Endothelial cell of umbilical vein (primary cell): ENCODE measurements around the gene SLC38A1. TPM values are rescaled to one million over a fixed set of nuclear protein-coding genes. Genes with fewer than 3 reads are reported as not detected.

Source experiments
- BruUV-seq: library from RNA; stranded (reverse); fragments of 400-500 nt; replicated peaks from 2 replicates; lab custom pipeline; 2021; lab: Mats Ljungman, UMichigan
- CTCF ChIA-PET: fragments of 300-600, 350-600 bp; sonication (Branson Sonifier 250); formaldehyde crosslinking; loops from one replicate; lab custom pipeline; 2021; ENCODE audit warnings: antibody characterized with exemption, inconsistent platforms; lab: Charles Lee
- POLR2A ChIA-PET: fragments of 300-600, 350-600 bp; sonication (Branson Sonifier 250); formaldehyde crosslinking; loops from one replicate; lab custom pipeline; 2021; ENCODE audit warnings: antibody characterized with exemption, inconsistent platforms; lab: Charles Lee
- DNase-seq: peaks from one replicate; pipeline ENCODE4 v3.0.0-alpha.2; 2011; ENCODE audit warnings: low read depth, low spot score
- FAIRE-seq: peaks from 2 replicates; lab custom pipeline; 2011; peaks lifted over from hg19 to GRCh38; lab: Jason Lieb, UNC
- H2AFZ ChIP-seq: 2 replicates; pipeline ENCODE4 v1.6.0; 2012; ENCODE audit warnings: low read depth, low read length, control low read depth, inconsistent platforms
- H3K27ac ChIP-seq: 2 replicates; pipeline ENCODE4 v1.5.1; 2011; ENCODE audit warnings: low read depth, mild to moderate bottlenecking, control low read depth, low read length, moderate library complexity; ENCODE audit not compliant: insufficient read depth
- H3K27me3 ChIP-seq, 2 experiments: 2 replicates each; pipeline versions ENCODE4 v1.6.0 to v1.6.1; 2011; ENCODE audit warnings: low read length in 2 of 2, mixed read lengths in 1 of 2; ENCODE audit not compliant: control insufficient read depth in 2 of 2, insufficient read depth in 2 of 2
- H3K36me3 ChIP-seq, 2 experiments: 2 replicates in 1 of 2; 3 replicates in 1 of 2; pipeline ENCODE4 v1.5.1; 2011; ENCODE audit warnings: low read length in 2 of 2, mild to moderate bottlenecking in 1 of 2, moderate library complexity in 1 of 2; ENCODE audit not compliant: control insufficient read depth in 2 of 2, insufficient read depth in 2 of 2; ENCODE audit errors: extremely low read depth in 1 of 2
- H3K4me1 ChIP-seq: 3 replicates; pipeline ENCODE4 v1.5.1; 2011; ENCODE audit warnings: mild to moderate bottlenecking, low read length; ENCODE audit not compliant: control insufficient read depth, insufficient read depth; ENCODE audit errors: extremely low read depth
- H3K4me2 ChIP-seq: 2 replicates; pipeline ENCODE4 v1.6.1; 2011; ENCODE audit warnings: low read length, control low read depth, mixed read lengths; ENCODE audit not compliant: insufficient read depth
- H3K4me3 ChIP-seq, 3 experiments: fragments of 200-600 bp in 1 of 3; sonication (generic), shearing (Covaris generic) in 1 of 3; replicated peaks in 1 of 3; 2 replicates each; pipeline ENCODE4 v1.5.1; 2011 to 2016; ENCODE audit warnings: control low read depth in 3 of 3, low read length in 3 of 3, mild to moderate bottlenecking in 2 of 3, inconsistent platforms in 1 of 3, low read depth in 1 of 3, moderate library complexity in 1 of 3; ENCODE audit not compliant: insufficient read depth in 1 of 3
- H3K79me2 ChIP-seq: 2 replicates; pipeline ENCODE4 v1.6.0; 2012; ENCODE audit warnings: low read length, inconsistent platforms; ENCODE audit not compliant: control insufficient read depth, insufficient read depth
- H3K9ac ChIP-seq: replicated peaks from 2 replicates; pipeline ENCODE3; 2011; ENCODE audit warnings: low read length, control low read depth; ENCODE audit not compliant: insufficient read depth; ENCODE audit errors: extremely low read depth
- H3K9me1 ChIP-seq: replicated peaks from 3 replicates; pipeline ENCODE4 v1.6.0; 2011; ENCODE audit warnings: mild to moderate bottlenecking, low read length; ENCODE audit not compliant: control insufficient read depth, insufficient read depth; ENCODE audit errors: extremely low read depth
- H3K9me3 ChIP-seq: replicated peaks from 2 replicates; pipeline ENCODE4 v1.5.1; 2012; ENCODE audit warnings: low read length, inconsistent platforms; ENCODE audit not compliant: control insufficient read depth, insufficient read depth
- H4K20me1 ChIP-seq: replicated peaks from 2 replicates; pipeline ENCODE3; 2011; ENCODE audit warnings: mild to moderate bottlenecking, low read length; ENCODE audit not compliant: control insufficient read depth, insufficient read depth; ENCODE audit errors: extremely low read depth
- EZH2 ChIP-seq: IDR thresholded peaks from 2 replicates; pipeline ENCODE4 v1.6.1; 2012; ENCODE audit warnings: borderline replicate concordance, low read depth, mild to moderate bottlenecking, moderate library complexity, low read length, inconsistent platforms; ENCODE audit not compliant: severe bottlenecking
- FOS ChIP-seq: IDR thresholded peaks from 2 replicates; pipeline ENCODE4 v1.6.1; 2011; ENCODE audit warnings: mild to moderate bottlenecking, low read length, moderate library complexity, borderline replicate concordance; ENCODE audit not compliant: insufficient read depth
- GATA2 ChIP-seq: IDR thresholded peaks from 2 replicates; pipeline ENCODE4 v1.7.0; 2011; ENCODE audit warnings: low read depth, mild to moderate bottlenecking, moderate library complexity, mixed read lengths, low read length; ENCODE audit not compliant: insufficient read length, insufficient read depth
- JUN ChIP-seq: IDR thresholded peaks from 2 replicates; pipeline ENCODE4 v1.6.1; 2011; ENCODE audit warnings: borderline replicate concordance, low read depth; ENCODE audit not compliant: insufficient read length, insufficient read depth
- MAX ChIP-seq: IDR thresholded peaks from 2 replicates; pipeline ENCODE4 v1.6.1; 2011; ENCODE audit not compliant: insufficient read depth, insufficient read length
- MYC ChIP-seq: IDR thresholded peaks from one replicate; pipeline ENCODE4 v1.6.1; 2011; ENCODE audit warnings: mild to moderate bottlenecking, low read depth, low read length
- POLR2A ChIP-seq: IDR thresholded peaks from 2 replicates; pipeline ENCODE4 v1.6.1; 2012; ENCODE audit warnings: low read depth, mild to moderate bottlenecking, control low read depth, low read length
- POLR2AphosphoS5 ChIP-seq: IDR thresholded peaks from 2 replicates; pipeline ENCODE4 v1.6.1; 2012; ENCODE audit warnings: low read depth, mild to moderate bottlenecking, control low read depth, low read length, moderate library complexity; ENCODE audit not compliant: insufficient read depth
- dilution Hi-C: fragments of 300-500 bp; cut with MboI; formaldehyde crosslinking; loops from one replicate; pipeline ENCODE4 v1.15.0; 2019; ENCODE audit warnings: low sequenced_read_pairs; ENCODE audit not compliant: extremely low pct_ligation_motif_present
- intact Hi-C: fragments of 100-400 bp; cut with micrococcal nuclease; formaldehyde crosslinking; loops from one replicate; pipeline ENCODE4 v1.10.0; 2022
- polyA plus RNA-seq, 4 experiments: library from polyadenylated mRNA; depleted of rRNA in 3 of 4; stranded (reverse) in 3 of 4; unstranded in 1 of 4; fragments of >200 nt; gene quantifications; 2 replicates each; pipeline versions ENCODE4 v1.2.1 to v1.2.3, GENCODE V29; 2011 to 2012; ENCODE audit warnings: missing spikeins in 1 of 4
- total RNA-seq: library from RNA; stranded (reverse); gene quantifications from 2 replicates; pipeline ENCODE4 v1.2.3, GENCODE V29; 2021
- TF ChIP-seq, protein P1 (sequence below), 2 donors: IDR thresholded peaks; 1 replicate in 1 of 2; 2 replicates in 1 of 2; pipeline ENCODE4 v1.5.1; 2011; ENCODE audit warnings: low read length in 2 of 2, mild to moderate bottlenecking in 2 of 2, moderate library complexity in 2 of 2, control low read depth in 1 of 2, inconsistent platforms in 1 of 2, low read depth in 1 of 2; ENCODE audit not compliant: insufficient read depth in 1 of 2; ENCODE audit errors: extremely low read depth in 1 of 2

SLC38A1 gene
- total and polyA plus RNA-seq, 2 donors (not counting 3 experiments of a cell fraction or from before 2014, with no cell fraction given), result 23.6 to 86.4 TPM

DNA sequence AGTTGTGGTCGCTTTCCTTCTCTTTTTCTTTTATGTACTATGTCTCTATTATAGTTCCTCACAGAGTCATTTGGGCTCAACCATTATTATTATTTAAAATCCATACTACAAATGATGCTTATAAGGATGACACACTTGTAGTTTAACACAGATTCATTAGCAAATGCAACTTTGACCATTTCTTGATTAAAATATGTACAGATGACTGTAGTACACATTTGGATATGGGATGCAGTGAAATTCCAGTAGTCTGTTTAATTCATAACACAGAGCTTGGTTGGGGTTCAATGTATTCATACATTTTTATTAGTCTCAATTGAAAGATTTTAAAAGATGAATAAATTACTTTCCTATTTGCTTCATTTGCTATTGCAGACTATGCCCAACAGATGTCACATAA is 30.0 kb downstream of the SLC38A1 start:
- Histone ChIP-seq H3K9ac (no peak overlapping the region), H3K36me3 (peaks cover 0 to 4% of the 10 kb centered on the region in 2 experiments), H3K4me2 (no peak overlapping the region), H3K4me1 (peaks cover 6% of the 10 kb centered on the region), H2AFZ (no peak overlapping the region), H3K9me1 (no peaks in the 10 kb centered on the region), H3K27me3 (no peaks in the 10 kb centered on the region), H4K20me1 (no peaks in the 10 kb centered on the region), H3K9me3 (no peaks in the 10 kb centered on the region), H3K27ac (no peak overlapping the region), H3K4me3 (no peak overlapping the region), H3K79me2 (peaks cover 79% of the 10 kb centered on the region)
- no peak for TF ChIP-seq MYC
- no peak for TF ChIP-seq GATA2
- no peak for TF ChIP-seq JUN
- no peak for TF ChIP-seq EZH2
- TF ChIP-seq, protein P1, sequence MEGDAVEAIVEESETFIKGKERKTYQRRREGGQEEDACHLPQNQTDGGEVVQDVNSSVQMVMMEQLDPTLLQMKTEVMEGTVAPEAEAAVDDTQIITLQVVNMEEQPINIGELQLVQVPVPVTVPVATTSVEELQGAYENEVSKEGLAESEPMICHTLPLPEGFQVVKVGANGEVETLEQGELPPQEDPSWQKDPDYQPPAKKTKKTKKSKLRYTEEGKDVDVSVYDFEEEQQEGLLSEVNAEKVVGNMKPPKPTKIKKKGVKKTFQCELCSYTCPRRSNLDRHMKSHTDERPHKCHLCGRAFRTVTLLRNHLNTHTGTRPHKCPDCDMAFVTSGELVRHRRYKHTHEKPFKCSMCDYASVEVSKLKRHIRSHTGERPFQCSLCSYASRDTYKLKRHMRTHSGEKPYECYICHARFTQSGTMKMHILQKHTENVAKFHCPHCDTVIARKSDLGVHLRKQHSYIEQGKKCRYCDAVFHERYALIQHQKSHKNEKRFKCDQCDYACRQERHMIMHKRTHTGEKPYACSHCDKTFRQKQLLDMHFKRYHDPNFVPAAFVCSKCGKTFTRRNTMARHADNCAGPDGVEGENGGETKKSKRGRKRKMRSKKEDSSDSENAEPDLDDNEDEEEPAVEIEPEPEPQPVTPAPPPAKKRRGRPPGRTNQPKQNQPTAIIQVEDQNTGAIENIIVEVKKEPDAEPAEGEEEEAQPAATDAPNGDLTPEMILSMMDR (IDR thresholded peaks at IDR 0.05; ENCODE audit: extremely low read depth in 1 of 2, insufficient read depth in 1 of 2, low read depth in 1 of 2, low read length in 2 of 2), result no peak
- FAIRE-seq (no peak), DNase-seq (no peak)
- dilution Hi-C loops (no loop called here), intact Hi-C loops (no loop called here)
- POLR2A ChIA-PET, result no interaction called here
- BruUV-seq, result no TSS peak
- CTCF ChIA-PET, result no interaction called here

- dilution Hi-C loops (no loop called here), intact Hi-C loops (no loop called here)
- no peak for TF ChIP-seq JUN
- TF ChIP-seq EZH2, result no peak
- TF ChIP-seq FOS, result no peak
- TF ChIP-seq MAX, result no peak
- TF ChIP-seq, protein P1 (IDR thresholded peaks at IDR 0.05; ENCODE audit: extremely low read depth in 1 of 2, insufficient read depth in 1 of 2, low read depth in 1 of 2, low read length in 2 of 2), result no peak
- TF ChIP-seq POLR2AphosphoS5, result no peak
- TF ChIP-seq GATA2, result no peak
- TF ChIP-seq POLR2A, result no peak
- no peak for TF ChIP-seq MYC
- DNase-seq, result no peak
- no peaks in the 10 kb centered on the region for H3K27me3 ChIP-seq
- no peak overlapping the region for H2AFZ ChIP-seq
- no peak overlapping the region for H3K4me3 ChIP-seq
- POLR2A ChIA-PET, result no interaction called here
- no TSS peak for BruUV-seq
- H3K36me3 ChIP-seq, result peaks cover 0 to 4% of the 10 kb centered on the region in 2 experiments
- FAIRE-seq, result no peak
- no peak overlapping the region for H3K4me2 ChIP-seq
- H3K9me3 ChIP-seq, result no peaks in the 10 kb centered on the region
- no peaks in the 10 kb centered on the region for H4K20me1 ChIP-seq
- peaks cover 76% of the 10 kb centered on the region for H3K79me2 ChIP-seq
- no peak overlapping the region for H3K27ac ChIP-seq
- CTCF ChIA-PET, result interaction anchor here (0.8 kb wide), 1 partner anchor 10 kb away, joined by 3 read pairs; no protein-coding TSS in a partner anchor
- H3K9ac ChIP-seq, result no peak overlapping the region
- no peaks in the 10 kb centered on the region for H3K9me1 ChIP-seq
- no peaks in the 10 kb centered on the region for H3K4me1 ChIP-seq
Measured at GRCh38 chr12:46237371-46238045, 31.3 kb downstream of the SLC38A1 start.
